ENCODE results near the gene ZNF462. TPM values are rescaled to one million over a fixed set of nuclear protein-coding genes. Genes with fewer than 3 reads are reported as not detected.

The ZNF462 gene
- total and polyA plus RNA-seq, 2 donors: 2.0 to 6.6 TPM

DNA sequence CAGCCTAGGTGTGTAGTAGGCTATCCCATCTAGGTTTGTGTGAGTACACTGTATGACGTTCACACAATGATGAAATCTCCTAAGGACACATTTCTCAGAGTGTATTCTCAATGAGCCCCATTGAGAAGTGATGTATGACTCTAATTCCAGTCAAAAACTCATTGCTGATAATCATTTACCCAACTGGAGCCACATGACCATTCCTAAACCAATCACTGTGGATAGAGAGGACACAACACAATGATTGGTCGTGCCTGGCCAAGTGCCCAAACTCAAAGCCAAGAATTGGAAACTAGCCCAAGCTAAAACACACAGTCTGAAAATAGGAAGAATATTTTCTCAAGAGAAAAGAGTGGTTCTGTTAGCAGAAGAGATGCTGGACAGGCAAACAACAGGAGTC, 191.2 kb downstream of the ZNF462 start:
- Histone ChIP-seq H3K4me1 (ENCODE audit: control insufficient read depth in 2 of 2, insufficient read depth in 2 of 2, low read length in 2 of 2) (no peaks in the 10 kb centered on the region), H3K36me3 (ENCODE audit: control insufficient read depth in 2 of 2, insufficient read depth in 2 of 2, low read length in 1 of 2) (no peaks in the 10 kb centered on the region), H3K4me3 (ENCODE audit: low read length in 2 of 2) (no peak overlapping the region), H3K27me3 (ENCODE audit: control insufficient read depth in 2 of 2, insufficient read depth in 1 of 2, low read length in 1 of 2) (no peaks in the 10 kb centered on the region), H3K27ac (ENCODE audit: low read depth in 1 of 2, low read length in 1 of 2) (no peak overlapping the region), H3K9me3 (ENCODE audit: control insufficient read depth in 2 of 2, insufficient read depth in 1 of 2, low read length in 1 of 2) (no peaks in the 10 kb centered on the region)
- WGBS: 69% methylated on average over 2 of the region's 2 CpGs
- no peak for DNase-seq (ENCODE audit: low read depth in 6 of 9, low spot score in 9 of 9)

DNA sequence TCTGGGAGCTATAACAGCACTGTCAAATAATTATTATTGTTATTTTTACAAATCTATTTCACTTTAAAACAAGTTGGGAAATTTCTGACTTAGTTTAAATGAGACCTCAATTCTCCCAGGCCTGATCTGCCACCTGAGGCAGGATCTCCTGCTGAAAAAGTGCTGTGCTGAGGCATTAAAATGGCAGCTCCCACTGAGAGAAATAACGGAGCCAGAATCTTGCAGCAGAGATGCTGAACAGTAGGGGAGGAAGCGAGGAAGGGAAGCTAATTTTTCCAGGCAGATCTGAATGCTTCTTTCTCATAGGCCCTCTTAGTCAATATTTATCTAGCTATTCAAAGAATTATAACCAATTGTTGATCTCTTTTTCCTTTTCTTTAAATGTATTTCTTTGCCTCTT, 196.3 kb downstream of the ZNF462 start:
- no peak for DNase-seq (ENCODE audit: low read depth in 6 of 9, low spot score in 9 of 9)

DNA sequence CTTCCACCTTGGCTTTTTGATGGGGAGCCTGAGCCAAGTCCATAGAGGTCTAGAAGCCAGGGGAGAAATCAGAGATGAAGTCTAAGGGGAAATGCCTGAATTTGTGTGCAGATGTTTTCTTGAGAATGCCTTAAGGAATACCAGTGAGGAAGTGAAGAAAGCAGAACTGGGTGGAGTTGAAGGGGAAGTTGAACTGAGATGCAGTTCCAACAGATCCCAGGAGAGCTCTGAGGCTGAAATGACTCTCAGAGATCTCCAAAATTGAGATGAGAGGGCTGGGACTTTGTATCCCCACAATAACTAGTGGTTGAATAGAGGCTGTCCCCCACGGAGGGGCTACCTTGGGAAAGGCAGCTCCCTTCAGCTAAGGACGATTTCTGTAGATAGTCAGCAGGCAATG, 197.1 kb downstream of the ZNF462 start:
- WGBS: 71% methylated on average over 2 of the region's 2 CpGs
- Histone ChIP-seq H3K27me3 (ENCODE audit: control insufficient read depth in 2 of 2, insufficient read depth in 1 of 2, low read length in 1 of 2) (no peaks in the 10 kb centered on the region), H3K36me3 (ENCODE audit: control insufficient read depth in 2 of 2, insufficient read depth in 2 of 2, low read length in 1 of 2) (no peaks in the 10 kb centered on the region), H3K9me3 (ENCODE audit: control insufficient read depth in 2 of 2, insufficient read depth in 1 of 2, low read length in 1 of 2) (no peaks in the 10 kb centered on the region), H3K4me3 (ENCODE audit: low read length in 2 of 2) (no peak overlapping the region), H3K27ac (ENCODE audit: low read depth in 1 of 2, low read length in 1 of 2) (no peak overlapping the region), H3K4me1 (ENCODE audit: control insufficient read depth in 2 of 2, insufficient read depth in 2 of 2, low read length in 2 of 2) (no peaks in the 10 kb centered on the region)
- DNase-seq (ENCODE audit: low read depth in 6 of 9, low spot score in 9 of 9): no peak

More for the DNA sequence above, 196.3 kb downstream of the ZNF462 start:
- Histone ChIP-seq H3K27me3 (ENCODE audit: control insufficient read depth in 2 of 2, insufficient read depth in 1 of 2, low read length in 1 of 2) (no peaks in the 10 kb centered on the region), H3K36me3 (ENCODE audit: control insufficient read depth in 2 of 2, insufficient read depth in 2 of 2, low read length in 1 of 2) (no peaks in the 10 kb centered on the region), H3K27ac (ENCODE audit: low read depth in 1 of 2, low read length in 1 of 2) (no peak overlapping the region), H3K4me3 (ENCODE audit: low read length in 2 of 2) (no peak overlapping the region), H3K4me1 (ENCODE audit: control insufficient read depth in 2 of 2, insufficient read depth in 2 of 2, low read length in 2 of 2) (no peaks in the 10 kb centered on the region), H3K9me3 (ENCODE audit: control insufficient read depth in 2 of 2, insufficient read depth in 1 of 2, low read length in 1 of 2) (no peaks in the 10 kb centered on the region)
- 95% methylated on average over 2 of the region's 2 CpGs for WGBS

Data from thymus (tissue), 11 donors.